C4-2B (cell line): ENCODE measurements around the gene TTLL1.

ENCODE experiments used
- ZFX ChIP-seq: fragments of 450-650 bp; IDR thresholded peaks from 2 replicates; pipeline ENCODE4 v1.6.1; 2017
- TF ChIP-seq, protein P1 (sequence below): fragments of 450-650 bp; conservative IDR thresholded peaks from 2 replicates; pipeline ENCODE4 v1.5.1; 2017; ENCODE audit warnings: mild to moderate bottlenecking

DNA sequence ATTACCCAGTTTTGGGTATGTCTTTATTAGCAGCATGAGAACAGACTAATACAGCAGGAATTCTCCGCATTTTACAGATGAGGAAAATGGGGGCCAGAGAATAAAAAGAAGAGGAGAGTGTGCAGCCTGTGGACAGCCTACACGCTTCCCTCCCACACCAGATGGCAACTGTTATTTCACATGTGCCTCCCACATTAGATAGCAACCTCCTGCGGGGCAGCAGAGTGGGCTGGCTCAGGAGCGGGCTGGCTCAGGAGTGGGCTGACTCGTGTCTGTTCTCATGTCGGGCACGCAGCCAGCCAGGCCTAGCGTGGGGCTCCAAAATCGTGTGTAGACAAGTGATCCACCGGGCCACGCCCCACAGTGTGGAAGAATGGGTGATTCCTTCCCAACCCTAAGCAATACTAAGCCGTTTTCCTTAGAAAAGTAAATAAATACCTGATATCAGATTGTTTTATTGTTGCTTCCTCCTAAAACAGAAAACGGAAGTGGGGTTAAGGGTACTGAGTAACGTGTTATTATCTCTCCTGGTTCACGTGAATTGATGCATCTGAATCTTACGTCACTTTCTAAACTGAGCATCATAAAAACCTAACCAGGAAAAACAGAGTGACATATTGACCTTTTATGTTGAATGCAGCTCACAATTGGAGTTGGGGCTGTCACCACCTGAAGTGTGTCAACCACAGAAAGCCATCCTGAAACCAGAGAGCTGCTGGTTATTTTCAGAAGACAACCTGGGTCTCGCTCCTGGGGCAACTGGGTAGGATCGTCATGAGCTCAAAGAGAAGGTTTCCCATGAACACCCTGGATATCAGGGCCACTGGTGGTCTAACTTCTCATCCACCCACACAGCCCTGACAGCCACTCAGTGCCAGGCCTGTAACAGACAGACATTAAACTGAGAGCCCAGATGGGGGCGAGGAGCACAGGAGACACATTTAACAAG is 3.3 kb downstream of the TTLL1 start:
- TF ChIP-seq ZFX: no peak
- TF ChIP-seq, protein P1, sequence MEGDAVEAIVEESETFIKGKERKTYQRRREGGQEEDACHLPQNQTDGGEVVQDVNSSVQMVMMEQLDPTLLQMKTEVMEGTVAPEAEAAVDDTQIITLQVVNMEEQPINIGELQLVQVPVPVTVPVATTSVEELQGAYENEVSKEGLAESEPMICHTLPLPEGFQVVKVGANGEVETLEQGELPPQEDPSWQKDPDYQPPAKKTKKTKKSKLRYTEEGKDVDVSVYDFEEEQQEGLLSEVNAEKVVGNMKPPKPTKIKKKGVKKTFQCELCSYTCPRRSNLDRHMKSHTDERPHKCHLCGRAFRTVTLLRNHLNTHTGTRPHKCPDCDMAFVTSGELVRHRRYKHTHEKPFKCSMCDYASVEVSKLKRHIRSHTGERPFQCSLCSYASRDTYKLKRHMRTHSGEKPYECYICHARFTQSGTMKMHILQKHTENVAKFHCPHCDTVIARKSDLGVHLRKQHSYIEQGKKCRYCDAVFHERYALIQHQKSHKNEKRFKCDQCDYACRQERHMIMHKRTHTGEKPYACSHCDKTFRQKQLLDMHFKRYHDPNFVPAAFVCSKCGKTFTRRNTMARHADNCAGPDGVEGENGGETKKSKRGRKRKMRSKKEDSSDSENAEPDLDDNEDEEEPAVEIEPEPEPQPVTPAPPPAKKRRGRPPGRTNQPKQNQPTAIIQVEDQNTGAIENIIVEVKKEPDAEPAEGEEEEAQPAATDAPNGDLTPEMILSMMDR: no peak
